ENCODE data around the gene APEH.

GRCh38 chr3:49626101-49626581, 48.0 kb upstream of the APEH start:
- TF ChIP-seq CTCF (IDR thresholded peaks at IDR 0.05), result no peak
- TF ChIP-seq POLR2A (IDR thresholded peaks at IDR 0.05), result no peak

All from adrenal gland (tissue), 5 donors.